GM19395 (cell line): ENCODE results near the gene MAP3K13.

Experiments
- ATAC-seq: cut with Tn5 transposase; IDR thresholded peaks from one replicate; pipeline ENCODE4 v1.9.1; 2021; ENCODE audit warnings: mild to moderate bottlenecking, moderate library complexity; ENCODE audit not compliant: unreplicated experiment

The MAP3K13 gene, protein sequence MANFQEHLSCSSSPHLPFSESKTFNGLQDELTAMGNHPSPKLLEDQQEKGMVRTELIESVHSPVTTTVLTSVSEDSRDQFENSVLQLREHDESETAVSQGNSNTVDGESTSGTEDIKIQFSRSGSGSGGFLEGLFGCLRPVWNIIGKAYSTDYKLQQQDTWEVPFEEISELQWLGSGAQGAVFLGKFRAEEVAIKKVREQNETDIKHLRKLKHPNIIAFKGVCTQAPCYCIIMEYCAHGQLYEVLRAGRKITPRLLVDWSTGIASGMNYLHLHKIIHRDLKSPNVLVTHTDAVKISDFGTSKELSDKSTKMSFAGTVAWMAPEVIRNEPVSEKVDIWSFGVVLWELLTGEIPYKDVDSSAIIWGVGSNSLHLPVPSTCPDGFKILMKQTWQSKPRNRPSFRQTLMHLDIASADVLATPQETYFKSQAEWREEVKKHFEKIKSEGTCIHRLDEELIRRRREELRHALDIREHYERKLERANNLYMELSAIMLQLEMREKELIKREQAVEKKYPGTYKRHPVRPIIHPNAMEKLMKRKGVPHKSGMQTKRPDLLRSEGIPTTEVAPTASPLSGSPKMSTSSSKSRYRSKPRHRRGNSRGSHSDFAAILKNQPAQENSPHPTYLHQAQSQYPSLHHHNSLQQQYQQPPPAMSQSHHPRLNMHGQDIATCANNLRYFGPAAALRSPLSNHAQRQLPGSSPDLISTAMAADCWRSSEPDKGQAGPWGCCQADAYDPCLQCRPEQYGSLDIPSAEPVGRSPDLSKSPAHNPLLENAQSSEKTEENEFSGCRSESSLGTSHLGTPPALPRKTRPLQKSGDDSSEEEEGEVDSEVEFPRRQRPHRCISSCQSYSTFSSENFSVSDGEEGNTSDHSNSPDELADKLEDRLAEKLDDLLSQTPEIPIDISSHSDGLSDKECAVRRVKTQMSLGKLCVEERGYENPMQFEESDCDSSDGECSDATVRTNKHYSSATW

DNA sequence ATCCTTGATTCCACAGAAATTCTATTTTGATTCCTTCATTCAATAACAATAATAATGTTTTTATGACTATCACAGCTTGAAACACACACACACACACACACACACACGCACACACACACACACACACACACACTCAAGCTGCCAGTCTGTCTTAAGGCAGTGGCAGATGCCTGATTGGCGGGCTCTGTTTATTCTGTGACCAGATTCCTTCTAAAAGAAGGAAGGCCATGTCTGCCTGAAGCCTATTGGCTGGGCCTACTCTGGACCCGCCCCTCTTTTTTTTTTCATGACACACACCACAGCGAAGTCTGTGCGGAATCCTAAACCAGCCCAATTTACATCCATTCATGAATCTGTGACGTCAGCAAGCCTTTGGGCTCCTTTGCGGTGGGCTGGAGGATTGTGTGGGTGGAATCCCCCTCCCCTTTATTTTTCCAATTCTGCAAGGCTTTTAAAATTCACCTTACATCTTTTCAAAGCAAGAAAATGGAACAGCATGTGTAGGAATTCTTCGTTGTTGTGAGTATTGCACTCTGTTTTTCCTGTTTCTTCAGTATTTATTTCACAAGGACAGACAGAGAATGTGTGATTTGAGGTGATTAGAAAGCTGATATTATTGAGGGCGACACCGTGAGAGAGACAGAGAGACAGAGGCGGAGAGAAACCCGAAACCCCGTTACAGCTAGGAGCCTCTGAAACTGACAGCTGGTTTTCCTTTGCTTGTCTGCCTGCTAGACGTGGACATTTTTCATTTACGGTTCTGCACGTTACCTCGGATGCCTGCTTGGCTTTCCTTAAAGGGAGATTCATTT lies at the start of gene MAP3K13:
Gene MAP3K13 (plus strand): TSS at position 287 of the 812 bp plus-strand sequence. CDS start 65,446 bp downstream, outside the sequence.
- peak; percentile 96 for ATAC-seq

DNA sequence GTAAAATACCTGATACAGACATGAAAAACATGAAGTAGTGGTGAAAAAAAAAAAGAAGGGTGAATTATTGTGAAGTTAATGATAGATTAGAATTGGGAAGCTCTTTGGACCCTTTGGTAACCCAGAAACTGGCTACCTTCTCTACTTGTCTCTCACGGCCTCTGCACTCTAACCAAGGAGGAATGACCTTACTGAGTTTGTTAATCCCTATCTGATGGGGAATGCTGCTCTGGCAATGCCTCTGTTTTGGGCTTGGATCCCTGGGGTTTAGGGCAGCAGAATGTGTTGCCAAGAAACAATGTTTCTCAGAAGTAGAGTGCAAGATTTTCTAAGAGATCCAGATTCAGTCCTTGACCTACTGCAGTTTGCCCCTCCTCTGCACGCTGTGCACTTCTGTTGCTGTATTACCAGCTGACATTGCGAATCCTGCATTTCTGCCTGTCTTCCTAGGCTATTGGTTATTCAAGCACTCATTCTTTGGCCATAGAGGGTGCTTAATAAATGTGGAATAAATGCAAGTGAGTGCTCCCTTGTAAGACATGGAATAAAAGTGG lies 49.2 kb upstream of the MAP3K13 start:
- ATAC-seq = no peak

DNA sequence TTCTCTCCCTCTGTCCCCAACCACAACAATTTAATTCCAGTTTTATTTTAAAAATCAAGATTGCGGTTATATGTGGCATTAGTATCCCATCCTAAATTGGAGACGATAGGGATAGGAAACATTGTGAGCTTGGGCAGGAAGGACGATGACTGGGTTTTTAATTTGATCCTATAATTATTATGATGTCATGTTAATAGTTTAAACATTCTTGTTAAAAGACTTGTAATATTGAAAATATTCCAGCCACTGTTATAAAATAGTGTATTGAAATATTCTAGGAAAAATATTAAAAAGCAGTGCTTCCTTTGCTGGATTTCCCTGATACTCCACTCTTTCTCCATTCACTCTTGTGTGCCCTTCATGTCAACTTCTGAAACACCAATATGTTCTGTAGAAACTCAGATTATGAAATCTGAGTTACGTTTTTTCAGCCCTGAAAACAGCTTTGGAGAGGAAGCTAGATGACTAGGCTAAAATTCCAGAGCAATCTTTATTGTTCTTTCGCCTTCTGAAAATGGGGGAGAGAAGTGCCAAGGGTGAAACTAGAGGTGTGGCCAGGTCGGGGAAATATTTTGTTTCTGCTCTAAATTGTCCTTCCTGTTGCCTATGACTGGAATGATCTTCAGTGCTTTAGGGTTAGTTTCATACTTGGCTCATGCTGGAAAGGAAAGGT lies 46.1 kb upstream of the MAP3K13 start:
- no peak for ATAC-seq

DNA sequence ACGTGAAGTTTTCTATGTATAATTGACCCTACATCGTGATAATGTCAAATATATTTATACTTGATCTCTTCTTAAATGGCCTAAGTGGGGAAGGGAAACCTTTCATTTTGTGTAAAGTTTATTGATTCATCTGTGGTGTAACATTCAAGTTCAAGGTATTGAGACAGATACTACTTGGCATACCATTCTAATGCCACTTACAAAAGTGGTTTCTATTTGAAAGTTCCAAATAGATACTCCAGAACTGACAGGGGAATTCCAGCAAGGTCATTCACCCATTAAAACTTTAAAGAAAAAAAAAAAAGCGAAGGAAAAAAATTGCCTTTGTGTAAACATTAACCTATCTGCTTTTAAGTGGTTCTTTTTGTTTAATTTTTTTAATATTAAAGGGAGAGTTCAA lies 45.3 kb upstream of the MAP3K13 start:
- ATAC-seq = no peak

DNA sequence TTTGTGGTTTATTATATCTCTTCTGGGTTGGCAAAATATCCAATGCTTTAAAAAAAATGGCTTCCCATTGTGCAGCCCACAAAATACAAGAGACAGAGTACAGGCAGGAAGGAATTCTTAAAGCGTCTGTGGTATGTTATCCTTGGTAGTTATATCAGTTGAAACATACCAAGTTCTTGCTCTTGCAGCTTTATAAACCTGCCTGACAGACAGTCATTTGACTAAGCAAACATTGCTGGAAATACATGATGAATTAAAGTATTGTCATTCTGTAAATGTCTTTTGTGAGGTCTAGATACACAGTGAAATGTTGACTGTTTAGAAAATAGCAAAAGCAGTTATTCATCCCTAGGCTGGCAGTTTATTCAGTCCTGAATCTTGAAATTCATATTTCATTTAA lies 44.8 kb upstream of the MAP3K13 start:
- no peak for ATAC-seq

DNA sequence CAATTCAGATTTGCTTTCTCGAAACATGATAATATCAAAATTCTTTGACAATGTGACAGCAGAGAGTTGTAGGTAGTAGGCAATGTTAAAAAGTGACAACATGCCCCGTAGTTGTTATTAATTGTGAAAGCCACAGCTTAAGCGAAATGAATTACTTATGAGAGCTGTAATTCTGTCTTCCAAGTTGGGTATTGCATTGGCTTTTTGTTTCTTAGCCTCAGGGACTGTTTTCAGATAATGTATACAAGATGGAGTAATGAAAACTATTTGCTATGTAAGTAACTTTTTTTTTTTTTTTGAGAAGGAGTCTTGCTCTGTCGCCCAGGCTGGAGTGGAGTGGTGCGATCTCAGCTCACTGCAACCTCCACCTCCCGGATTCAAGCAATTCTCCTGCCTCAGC lies 43.1 kb upstream of the MAP3K13 start:
- ATAC-seq = no peak

DNA sequence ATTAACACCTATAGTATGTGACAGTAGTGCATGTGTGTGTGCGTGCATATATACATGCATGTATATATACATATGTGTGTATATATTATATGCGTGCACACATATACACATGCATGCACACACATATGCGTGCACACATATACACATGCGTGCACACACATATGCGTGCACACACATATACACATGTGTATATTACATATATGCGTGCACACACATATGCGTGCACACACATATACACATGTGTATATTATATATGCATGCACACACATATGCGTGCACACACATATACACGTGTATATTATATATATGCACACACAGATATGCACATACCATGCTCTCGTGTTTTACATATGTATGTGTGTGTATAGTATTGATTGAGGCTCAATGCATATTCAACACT lies 42.0 kb upstream of the MAP3K13 start:
- ATAC-seq = no peak

DNA sequence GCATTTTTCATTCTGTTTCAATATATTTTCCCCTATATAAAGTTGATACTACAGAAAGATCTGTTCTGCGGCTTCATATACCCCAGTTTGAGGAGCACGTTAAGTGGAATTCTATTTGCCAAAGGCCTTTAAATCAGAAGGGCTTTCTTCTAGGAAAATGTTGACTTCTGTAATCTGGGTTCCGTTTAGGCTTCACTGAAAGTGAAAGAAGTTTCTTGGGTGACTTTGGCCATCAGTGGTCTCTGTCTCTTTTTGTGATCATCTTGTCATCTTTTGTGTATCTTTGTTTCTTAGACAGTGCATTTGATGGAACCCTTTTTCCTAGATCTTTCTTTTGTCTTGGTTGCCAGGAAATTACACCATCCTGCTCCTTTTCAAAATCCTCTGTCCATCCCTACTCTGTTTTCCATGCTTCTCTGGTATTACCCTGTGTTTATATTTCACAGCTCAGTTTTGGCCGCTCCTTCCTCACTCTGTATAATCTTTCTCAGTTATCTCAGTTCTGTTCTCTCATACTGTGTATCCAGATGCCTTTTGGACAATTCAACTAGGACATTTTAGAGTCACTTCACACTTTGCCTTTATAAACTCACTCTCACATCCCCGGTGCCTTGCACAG lies 40.7 kb upstream of the MAP3K13 start:
- no peak for ATAC-seq

DNA sequence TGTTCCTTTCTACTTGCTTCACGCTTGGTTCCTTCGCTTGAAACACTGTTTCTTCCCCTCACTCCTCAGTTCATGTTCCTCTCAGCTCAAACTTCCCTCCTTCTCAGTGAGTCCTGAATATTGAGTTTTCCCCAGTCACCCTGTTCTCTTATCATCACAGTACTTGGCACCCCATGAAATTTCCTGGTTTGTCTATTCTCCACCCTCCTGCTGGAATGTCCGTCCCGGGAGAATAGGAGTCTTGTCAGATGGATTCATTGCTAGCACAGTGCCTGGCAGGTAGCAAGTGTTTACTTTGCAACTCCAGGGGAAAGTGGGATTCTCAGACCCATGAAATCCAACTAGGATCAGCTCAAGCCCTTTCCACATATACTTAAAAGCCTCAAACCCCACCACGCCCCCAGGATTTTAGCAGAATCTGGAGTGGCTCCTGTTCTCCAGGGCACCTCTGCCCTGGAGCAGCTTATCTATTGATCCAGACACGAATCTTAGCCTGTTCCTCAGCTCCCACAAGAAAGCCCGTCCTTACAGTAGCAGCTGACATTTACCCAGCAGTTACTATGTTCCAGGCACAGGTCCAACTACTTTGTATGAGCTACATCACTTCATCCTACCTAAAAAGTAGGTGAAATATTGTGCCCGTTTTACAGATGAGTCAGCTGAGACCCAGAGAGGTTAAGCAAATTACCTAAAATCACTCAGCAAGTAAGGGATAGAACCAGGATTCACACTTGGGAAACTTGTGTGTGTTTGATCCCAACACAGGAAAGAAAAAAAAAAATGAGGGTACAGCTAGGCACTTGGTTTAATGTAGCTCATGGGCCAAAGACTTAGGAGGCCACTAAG lies 36.8 kb upstream of the MAP3K13 start:
- ATAC-seq = no peak

DNA sequence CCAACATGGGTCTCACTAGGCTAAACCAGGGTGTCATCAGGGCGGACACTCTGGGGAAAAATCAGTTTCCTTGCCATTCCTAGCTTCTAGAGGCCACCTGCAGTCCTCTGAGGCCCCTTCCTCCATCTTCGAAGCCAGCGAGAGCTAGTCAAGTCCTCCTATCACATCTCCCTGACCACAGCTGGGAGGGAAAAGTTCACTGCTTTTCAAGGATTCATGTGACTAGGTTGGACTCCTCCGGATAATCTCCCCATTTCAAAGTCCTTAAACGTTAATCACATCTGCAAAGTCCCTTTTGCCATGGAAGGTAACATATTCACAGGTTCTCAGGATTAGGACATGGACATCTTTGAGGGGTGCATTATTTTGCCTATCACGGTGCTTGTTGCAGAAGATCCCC lies 35.9 kb upstream of the MAP3K13 start:
- no peak for ATAC-seq

DNA sequence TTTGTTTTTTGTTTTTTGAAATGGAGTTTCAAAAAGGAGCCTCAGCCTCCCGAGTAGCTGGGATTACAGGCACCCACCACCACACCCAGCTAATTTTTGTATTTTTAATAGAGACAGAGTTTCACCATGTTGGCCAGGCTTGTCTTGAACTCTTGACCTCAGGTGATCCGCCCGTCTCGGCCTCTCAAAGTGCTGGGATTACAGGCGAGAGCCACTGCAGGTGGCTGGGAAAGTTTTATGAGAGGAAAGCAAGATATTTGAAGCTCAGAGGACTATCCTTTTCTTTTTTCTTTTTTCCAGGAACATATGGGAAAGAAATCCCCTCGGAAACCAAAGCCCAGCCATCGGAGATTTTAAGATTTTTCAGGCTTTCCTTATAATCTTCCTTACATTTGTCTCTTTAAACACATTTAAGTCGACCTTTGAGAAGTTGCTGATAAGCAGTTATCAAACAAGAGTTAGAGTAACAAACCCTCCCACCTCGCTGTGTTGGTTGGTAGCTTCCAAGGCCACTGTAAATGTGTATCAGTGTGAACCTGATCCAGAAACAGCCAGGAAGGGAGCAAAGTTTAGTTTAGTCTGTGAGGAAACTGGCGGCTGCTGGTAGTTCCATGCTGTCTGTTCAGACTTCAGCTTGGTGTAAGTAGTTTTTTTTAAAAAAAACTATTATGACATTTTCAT lies 34.5 kb upstream of the MAP3K13 start:
- ATAC-seq = no peak

DNA sequence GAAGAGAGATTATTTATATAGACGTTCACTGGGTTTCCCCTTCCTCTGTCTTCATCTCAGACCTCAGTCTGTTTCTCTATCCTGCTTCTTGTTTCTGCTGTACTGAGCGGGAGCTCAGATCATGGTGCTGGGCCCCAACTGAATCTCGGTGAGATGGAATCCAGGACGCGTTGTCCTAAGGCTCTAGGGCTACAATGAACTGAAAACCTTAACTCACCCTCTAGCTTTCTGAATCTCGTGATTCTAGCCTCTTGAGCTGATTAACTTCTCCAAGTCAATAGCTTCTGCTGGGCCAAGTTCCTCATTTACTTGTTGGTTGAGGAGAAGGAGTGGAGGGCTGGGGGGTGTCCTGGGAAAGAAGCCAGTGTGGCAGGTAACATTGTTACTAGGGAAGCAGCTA lies 32.7 kb upstream of the MAP3K13 start:
- ATAC-seq = no peak

DNA sequence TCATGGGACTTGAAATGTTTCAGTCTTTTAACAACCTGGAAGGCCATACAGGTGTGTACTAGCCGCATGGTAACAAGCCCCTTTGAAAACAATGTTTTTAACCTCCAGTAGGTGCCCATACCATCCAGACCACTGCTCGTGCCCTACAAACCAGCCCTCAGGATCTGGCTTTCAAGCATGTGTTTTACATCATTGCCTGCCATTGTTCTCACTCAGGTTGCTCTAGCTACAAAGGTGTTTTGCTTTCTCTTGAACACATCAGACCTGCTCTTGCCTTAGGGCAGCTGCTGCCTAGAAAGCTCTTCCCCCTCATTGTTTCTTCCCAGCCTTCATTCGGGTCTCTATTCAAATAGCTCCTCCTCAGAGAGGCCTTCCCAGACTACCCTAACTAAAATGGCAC lies 32.3 kb upstream of the MAP3K13 start:
- ATAC-seq = no peak

DNA sequence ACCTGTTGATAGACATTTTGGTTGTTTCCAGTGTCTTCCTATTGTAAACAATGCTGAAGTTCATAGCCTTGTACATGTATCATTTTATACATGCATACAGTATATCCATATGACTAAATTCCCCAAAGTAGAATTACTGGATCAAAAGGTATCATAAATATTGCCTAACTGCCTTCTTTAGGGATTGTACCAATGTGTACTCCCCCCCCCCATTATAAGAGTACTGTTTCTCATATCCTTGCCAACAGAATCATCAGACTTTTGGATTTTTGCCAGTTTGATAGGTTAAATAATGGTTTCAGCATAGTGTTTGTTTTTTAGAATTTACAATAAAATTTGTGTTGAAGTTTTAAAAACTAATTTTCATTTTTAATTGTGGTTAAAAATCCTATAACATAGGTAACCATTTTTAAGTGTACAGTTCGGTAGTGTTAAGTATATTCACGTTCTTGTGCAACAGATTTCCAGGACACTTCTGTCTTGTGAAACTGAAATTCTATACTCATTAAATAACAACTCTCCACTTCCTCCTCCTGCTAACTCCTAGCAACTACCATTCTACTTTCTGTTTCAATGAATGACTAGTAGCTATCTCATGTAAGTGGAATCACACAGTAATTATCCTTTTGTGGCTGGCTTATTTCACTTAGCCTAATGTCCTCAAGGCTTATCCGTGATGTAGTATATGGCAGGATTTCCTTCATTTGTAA lies 30.8 kb upstream of the MAP3K13 start:
- ATAC-seq = peak; percentile 100

DNA sequence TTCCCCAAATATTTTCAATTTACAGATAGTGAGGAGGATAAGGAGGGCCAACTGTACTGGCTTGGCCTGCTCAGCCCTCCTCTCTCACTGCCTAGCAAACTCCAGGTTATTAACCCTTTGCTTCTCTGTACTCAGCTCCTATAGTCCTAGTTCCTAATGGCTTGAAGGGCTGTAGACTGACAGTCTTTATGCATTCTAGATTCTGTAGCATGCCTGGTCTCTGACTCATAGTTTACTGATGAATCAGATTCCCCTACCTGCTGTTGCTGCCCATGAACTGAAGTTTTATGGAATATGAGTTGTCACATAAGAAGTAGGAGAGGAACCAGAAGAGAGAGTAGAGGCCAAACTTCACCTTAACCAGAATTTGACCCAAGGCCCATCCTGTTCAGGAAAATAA lies 27.1 kb upstream of the MAP3K13 start:
- no peak for ATAC-seq

DNA sequence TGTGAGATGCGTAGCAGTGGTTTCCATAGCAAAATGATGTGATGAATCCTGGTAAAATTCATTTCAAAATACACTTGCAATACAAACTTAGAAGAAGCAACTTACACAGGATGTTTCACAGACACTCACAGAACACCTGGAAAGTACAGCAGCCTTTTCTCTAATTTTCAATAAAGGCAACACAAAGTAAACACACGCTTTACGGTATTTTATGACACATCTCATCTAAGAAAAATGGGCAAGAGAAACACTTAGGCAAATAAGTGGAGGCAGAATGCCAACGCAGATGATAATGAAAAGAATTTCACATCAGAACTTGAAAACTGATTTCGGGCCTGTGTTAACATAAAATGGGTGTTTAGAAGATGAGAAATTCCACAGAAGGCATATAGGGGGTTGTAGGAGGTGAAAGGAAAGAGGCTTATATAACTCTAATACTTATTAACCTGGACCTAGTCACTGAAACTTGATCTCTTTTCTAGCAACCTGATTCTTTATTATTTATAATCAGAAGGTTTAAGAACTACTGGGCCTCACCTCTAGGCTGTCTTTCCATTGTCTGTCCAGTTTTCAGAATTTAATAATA lies 25.6 kb upstream of the MAP3K13 start:
- ATAC-seq = no peak

DNA sequence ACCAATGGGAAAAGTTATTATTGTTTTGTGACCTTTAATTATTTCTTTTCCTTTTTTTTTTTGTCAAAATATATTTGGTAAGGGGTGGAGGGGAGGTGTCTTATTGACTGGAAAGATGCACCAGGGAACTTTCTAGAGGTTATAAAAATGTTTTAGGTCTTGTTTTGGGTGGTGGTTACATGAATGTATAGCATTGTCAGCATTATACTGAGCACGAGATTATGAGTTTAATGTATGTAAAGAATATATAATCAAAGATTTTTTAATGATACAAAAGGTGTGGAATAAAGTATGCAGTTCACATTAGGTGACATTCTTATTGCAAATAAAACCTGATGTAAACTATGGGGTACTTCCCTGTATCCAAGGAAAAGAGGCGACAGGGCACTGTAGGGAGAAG lies 23.0 kb upstream of the MAP3K13 start:
- ATAC-seq = no peak
